NCI-H69 (cell line): ENCODE data around the gene POM121C.
"Not testable (repeated sequence)": the region's sequence is repeated elsewhere in the genome, so short reads cannot be mapped to it uniquely, and the experiment has no call there.

Source experiments
- DNase-seq: peaks from one replicate; lab custom pipeline; 2025; lab: John Stamatoyannopoulos, UW

POM121C gene

GRCh38 chr7:75393194-75393593 is 92.9 kb downstream of the POM121C start:
- DNase-seq, result not testable (repeated sequence)

GRCh38 chr7:75374519-75375317 is 111.4 kb downstream of the POM121C start:
- not testable (repeated sequence) for DNase-seq

- not testable (repeated sequence) for DNase-seq
Measured at GRCh38 chr7:75374144-75374518, 112.0 kb downstream of the POM121C start.

GRCh38 chr7:75367313-75367712 is 118.8 kb downstream of the POM121C start:
- not testable (repeated sequence) for DNase-seq
